GM13977 (cell line): ENCODE measurements around the gene TMEM91.
"Not testable (repeated sequence)": the region's sequence is repeated elsewhere in the genome, so short reads cannot be mapped to it uniquely, and the experiment has no call there.

ENCODE experiments used
- DNase-seq: peaks from one replicate; pipeline ENCODE4 v3.0.0; 2012; ENCODE audit warnings: low spot score
- in situ Hi-C: fragments of 300-500 bp; cut with MboI; formaldehyde crosslinking; loops from one replicate; pipeline ENCODE4 v1.12.0; 2022; ENCODE audit warnings: low sequenced_read_pairs, low pct_unique_long_range_greater_than_20kb, mixed read lengths, inconsistent platforms; ENCODE audit not compliant: unreplicated experiment
- TF ChIP-seq, protein P1 (sequence below): IDR thresholded peaks from 2 replicates; pipeline ENCODE4 v1.5.1; 2012; ENCODE audit warnings: mild to moderate bottlenecking, control low read depth; ENCODE audit not compliant: insufficient read depth; ENCODE audit errors: extremely low read depth, missing control alignments

TMEM91 gene

DNA sequence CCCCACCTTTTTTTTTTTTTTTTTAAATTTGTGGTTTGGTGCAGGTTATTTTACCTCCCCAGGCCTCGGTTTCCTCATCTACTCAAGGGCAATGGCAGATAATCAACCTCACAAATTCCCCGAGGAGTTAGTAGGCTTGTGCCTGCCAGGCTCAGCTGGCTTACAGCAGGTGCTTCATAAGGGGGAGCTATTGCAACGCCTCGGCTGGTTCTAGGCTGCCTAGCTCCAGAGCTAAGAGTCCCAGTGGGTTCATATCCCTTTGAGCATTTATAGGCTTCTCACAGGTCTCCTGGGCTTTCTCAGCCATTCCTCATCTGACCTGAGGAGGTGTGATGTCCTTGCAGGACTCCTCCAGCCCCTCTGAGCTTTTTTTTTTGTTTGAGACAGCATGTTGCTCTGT is 31.9 kb downstream of the TMEM91 start:
- DNase-seq, result no peak
- in situ Hi-C loops, result no loop called here
- TF ChIP-seq, protein P1, sequence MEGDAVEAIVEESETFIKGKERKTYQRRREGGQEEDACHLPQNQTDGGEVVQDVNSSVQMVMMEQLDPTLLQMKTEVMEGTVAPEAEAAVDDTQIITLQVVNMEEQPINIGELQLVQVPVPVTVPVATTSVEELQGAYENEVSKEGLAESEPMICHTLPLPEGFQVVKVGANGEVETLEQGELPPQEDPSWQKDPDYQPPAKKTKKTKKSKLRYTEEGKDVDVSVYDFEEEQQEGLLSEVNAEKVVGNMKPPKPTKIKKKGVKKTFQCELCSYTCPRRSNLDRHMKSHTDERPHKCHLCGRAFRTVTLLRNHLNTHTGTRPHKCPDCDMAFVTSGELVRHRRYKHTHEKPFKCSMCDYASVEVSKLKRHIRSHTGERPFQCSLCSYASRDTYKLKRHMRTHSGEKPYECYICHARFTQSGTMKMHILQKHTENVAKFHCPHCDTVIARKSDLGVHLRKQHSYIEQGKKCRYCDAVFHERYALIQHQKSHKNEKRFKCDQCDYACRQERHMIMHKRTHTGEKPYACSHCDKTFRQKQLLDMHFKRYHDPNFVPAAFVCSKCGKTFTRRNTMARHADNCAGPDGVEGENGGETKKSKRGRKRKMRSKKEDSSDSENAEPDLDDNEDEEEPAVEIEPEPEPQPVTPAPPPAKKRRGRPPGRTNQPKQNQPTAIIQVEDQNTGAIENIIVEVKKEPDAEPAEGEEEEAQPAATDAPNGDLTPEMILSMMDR, result peak; percentile 29

GRCh38 chr19:41408846-41409245 is 32.5 kb downstream of the TMEM91 start:
- DNase-seq, in situ Hi-C loops: not testable (repeated sequence)

GRCh38 chr19:41409288-41409687 is 33.0 kb downstream of the TMEM91 start:
- DNase-seq, result no peak
- in situ Hi-C loops, result no loop called here
- TF ChIP-seq, protein P1, result no peak

DNA sequence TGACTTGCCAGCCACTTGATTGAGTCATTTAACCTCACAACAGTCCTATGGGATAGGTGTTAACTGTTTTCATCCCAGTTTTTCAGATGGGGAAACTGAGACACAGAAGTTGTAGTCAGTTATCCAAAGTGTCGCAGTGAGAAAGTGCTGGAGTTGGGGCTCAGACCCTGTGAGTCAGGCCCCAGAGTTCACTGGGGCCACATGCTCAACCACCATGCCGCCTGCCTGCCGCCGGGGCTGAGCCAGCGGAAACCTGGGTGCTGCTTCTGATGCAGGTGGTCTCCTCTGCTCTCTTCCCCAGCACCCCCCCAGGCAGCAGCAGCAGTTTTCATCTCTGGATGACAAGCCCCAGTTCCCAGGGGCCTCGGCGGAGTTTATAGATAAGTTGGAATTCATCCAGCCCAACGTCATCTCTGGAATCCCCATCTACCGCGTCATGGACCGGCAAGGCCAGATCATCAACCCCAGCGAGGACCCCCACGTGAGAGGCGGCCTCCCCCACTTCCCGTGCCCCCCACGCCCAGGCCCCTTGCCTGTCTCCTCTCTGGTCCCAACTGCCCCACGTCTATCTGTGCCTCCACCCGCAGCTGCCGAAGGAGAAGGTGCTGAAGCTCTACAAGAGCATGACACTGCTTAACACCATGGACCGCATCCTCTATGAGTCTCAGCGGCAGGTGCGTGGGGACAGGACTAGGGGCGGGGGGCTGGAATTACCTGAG is 34.2 kb downstream of the TMEM91 start:
- no peak for DNase-seq

DNA sequence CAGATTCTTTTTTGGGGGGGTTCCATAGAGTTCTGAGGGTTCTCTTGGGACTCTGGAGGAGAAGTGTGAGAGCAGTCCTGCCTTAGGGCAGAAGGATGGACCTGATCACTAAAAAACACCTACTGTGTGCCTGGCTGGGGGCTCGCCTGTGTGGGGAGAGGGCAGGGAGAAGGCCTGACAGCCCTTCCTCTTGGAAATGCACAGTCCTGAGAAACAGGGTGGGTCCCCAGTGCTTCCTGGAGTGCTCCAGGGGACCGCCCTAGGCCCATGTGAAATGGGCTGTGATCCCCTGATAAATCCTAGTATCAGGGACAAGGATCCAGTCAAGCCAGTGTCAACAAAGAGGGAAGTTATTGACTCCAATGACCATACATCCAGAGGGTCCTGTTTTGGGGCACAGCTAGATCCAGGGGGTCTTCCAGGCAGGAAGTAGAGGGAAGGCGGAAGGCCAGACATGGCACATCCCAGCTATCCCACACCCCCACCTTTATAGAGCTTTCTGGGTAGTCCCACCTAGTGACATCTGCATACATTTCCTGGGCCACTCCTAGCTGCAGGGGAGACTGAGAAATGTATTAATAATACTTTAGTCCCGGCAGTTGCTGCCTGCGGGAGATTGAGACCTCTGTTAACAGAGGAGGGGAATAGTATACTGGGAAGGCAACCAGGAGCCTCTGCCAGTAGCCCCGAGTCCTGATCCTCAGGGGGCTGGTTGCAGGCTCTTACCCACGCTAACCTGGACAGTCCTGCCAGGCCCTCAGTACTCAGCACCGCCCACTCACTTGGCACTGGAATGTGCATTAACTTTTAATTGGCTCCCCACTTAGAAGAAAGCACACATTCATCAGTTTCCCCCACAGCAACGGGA is 35.0 kb downstream of the TMEM91 start:
- in situ Hi-C loops, result no loop called here
- TF ChIP-seq, protein P1, result no peak
- DNase-seq, result no peak

More for the DNA sequence above, 34.2 kb downstream of the TMEM91 start:
- in situ Hi-C loops, result no loop called here
- TF ChIP-seq, protein P1, result no peak

GRCh38 chr19:41411968-41412265 is 35.6 kb downstream of the TMEM91 start:
- in situ Hi-C loops, result no loop called here
- no peak for DNase-seq
- TF ChIP-seq, protein P1, result no peak

- no peak for DNase-seq
- TF ChIP-seq, protein P1, result no peak
- in situ Hi-C loops, result no loop called here
Measured at GRCh38 chr19:41412953-41413352, 36.6 kb downstream of the TMEM91 start.
